MM.1S (cell line): ENCODE data around the gene SMIM29.

ENCODE experiments used
- EZH2 ChIP-seq: fragments of 300-600 bp; sonication (generic); optimal IDR thresholded peaks from 2 replicates; pipeline ENCODE3; 2017; ENCODE audit warnings: low read depth, mild to moderate bottlenecking, antibody characterized with exemption, low read length, mixed read lengths
- TF ChIP-seq, protein P1 (sequence below): fragments of 300-600 bp; sonication (generic); IDR thresholded peaks from 2 replicates; pipeline ENCODE4 v1.5.1; 2016; ENCODE audit warnings: antibody characterized with exemption, low read length, mixed read lengths

DNA sequence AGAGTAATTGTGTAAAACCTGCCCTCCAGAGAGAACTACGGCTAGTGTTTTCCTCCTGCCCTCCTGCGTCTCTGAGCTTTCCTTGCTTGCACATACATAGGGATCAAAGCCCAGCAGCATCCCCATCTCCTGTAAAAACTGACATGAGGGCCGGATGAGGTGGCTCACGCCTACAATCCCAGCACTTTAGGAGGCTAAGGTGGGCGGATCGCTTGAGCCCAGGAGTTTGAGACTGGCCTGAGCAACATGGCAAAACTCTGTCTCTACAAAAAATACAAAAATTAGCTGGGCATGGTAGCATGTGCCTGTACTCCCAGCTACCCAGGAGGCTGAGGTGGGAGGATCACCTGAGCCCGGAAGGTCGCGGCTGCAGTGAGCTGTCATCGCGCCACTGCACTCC, 40.3 kb upstream of the SMIM29 start:
- TF ChIP-seq, protein P1, sequence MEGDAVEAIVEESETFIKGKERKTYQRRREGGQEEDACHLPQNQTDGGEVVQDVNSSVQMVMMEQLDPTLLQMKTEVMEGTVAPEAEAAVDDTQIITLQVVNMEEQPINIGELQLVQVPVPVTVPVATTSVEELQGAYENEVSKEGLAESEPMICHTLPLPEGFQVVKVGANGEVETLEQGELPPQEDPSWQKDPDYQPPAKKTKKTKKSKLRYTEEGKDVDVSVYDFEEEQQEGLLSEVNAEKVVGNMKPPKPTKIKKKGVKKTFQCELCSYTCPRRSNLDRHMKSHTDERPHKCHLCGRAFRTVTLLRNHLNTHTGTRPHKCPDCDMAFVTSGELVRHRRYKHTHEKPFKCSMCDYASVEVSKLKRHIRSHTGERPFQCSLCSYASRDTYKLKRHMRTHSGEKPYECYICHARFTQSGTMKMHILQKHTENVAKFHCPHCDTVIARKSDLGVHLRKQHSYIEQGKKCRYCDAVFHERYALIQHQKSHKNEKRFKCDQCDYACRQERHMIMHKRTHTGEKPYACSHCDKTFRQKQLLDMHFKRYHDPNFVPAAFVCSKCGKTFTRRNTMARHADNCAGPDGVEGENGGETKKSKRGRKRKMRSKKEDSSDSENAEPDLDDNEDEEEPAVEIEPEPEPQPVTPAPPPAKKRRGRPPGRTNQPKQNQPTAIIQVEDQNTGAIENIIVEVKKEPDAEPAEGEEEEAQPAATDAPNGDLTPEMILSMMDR = no peak
- TF ChIP-seq EZH2 = no peak
